SK-MEL-5 (cell line): ENCODE data around the gene CNTNAP5. TPM values are rescaled to one million over a fixed set of nuclear protein-coding genes. Genes with fewer than 3 reads are reported as not detected.
A peak's percentile ranks its signal among the peaks of the same experiment; 100 is the strongest.

Experiments
- DNase-seq: peaks from one replicate; pipeline ENCODE4 v3.0.0-alpha.2; 2016; ENCODE audit warnings: low read depth, low spot score
- in situ Hi-C: cut with HindIII; loops from 2 replicates; pipeline ENCODE4 v1.10.0; 2016; ENCODE audit warnings: low sequenced_read_pairs, high pct_unique_total_duplicates, low pct_unique_long_range_greater_than_20kb
- polyA plus RNA-seq, 2 experiments: library from polyadenylated mRNA; depleted of rRNA; stranded (reverse); fragments of >200 nt; gene quantifications; 2 replicates each; pipeline ENCODE4 v1.2.3, GENCODE V29; 2015
- total RNA-seq: library from RNA; depleted of rRNA; stranded (reverse); fragments of >200 nt; shearing (Covaris generic); gene quantifications from 2 replicates; pipeline ENCODE4 v1.2.3, GENCODE V29; 2014; rRNA removed

The CNTNAP5 gene
- total RNA-seq = not detected in 2 replicates
- 0.04 TPM in 1 of 2 replicates, not detected in the other for polyA plus RNA-seq (2015; cell fraction: cytosol; rRNA removed)
- polyA plus RNA-seq (2015; cell fraction: nucleus; rRNA removed) = 0.05 TPM in 1 of 2 replicates, not detected in the other

DNA sequence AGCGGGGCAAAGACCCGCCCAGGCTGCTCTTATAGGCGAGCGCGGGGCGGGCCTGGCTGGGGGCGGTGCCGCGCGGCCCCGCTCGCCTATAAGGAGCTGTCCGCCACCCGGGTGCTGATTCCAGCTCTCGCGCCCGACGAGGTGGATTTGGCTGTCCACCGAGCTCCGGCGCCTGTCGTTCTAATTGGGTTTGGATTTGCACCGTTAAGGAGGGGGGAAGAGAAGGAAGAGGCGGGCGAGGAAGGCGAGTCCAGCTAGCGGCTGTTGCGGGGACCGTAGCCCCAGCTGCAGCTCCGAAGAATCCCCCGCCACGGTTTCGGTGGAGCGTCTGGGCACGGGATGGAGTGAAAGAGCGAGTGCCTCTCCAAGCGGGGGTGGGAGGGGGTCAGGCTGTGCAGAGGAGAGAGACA, at the start of gene CNTNAP5:
Gene CNTNAP5 (plus strand): TSS at position 117 of the 410 bp plus-strand sequence. CDS start 364 bp downstream, outside the sequence.
- DNase-seq = peak; percentile 5
- in situ Hi-C loops = no loop called here

DNA sequence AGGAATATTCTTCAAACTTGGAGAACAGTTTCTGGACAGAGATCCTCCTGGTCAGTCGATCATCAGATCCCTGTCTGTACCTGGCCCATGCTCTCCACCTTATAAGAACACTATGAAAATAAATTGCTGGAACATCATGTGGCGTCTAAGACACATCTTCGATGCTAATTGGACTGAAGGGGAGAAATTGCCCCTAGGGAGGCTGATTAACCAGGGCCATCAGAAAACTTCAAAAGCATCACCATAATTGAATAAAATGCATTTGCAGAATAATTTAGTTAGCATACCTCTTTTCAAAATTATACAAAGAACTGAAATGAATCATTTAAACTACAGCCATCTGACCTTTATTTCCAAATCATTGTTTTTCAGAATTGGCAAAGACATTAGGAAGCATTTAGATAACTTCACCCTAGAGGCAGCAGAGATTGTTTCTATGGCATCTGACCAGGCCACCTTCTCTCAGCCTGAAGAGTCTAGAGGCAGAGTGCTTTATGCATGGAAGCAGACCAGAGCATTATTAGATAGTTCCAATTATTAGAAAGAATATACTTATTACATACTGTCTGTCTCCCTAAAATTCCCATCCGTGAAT, 48.9 kb upstream of the CNTNAP5 start:
- in situ Hi-C loops = no loop called here
- no peak for DNase-seq

DNA sequence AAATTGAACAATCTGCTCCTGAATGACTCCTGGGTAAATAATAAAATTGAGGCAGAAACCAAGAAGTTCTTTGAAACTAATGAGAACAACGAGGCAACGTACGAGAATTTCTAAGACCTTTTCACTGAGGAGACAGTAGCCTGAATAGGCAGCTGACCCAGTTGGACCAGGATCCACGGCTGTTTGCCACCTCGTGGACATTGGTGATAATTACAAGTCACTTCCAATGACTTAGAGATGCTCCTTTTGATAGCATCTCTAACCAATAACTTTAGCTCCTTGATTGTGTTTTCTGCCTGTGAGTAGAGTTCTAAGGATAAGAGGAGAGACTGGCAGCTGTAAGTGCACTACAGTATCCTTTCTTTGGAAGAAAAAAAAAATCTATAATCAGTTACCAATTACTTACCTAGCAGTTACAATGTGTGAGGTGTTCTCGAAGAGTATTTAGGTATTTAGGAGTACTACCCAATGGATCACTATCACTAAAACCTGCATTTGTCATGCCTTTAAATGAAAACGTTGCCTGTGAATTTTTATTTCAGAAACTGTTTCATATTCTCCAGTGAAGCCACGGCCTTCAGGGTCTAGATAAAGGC, 31.3 kb upstream of the CNTNAP5 start:
- peak; percentile 65 for DNase-seq
- in situ Hi-C loops = no loop called here

DNA sequence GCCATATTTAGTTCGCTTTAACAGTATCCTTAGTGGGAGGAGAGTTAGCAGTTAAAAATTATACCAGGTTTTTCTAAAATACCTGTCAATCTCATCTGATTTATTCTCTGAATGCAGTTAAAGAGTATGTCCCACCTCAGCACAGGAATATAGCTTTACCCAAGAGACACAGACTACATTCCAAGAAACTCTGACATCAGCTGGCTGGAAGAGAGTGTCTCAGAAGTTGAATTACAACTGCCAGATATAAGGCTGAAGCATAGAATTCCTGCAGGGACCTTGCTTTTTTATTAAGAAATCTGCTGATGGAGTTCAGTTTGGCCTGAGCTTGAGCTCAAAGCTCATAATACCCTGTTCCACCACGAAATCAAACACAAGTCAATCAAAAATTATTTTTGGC, 25.4 kb upstream of the CNTNAP5 start:
- no peak for DNase-seq
- in situ Hi-C loops = no loop called here

DNA sequence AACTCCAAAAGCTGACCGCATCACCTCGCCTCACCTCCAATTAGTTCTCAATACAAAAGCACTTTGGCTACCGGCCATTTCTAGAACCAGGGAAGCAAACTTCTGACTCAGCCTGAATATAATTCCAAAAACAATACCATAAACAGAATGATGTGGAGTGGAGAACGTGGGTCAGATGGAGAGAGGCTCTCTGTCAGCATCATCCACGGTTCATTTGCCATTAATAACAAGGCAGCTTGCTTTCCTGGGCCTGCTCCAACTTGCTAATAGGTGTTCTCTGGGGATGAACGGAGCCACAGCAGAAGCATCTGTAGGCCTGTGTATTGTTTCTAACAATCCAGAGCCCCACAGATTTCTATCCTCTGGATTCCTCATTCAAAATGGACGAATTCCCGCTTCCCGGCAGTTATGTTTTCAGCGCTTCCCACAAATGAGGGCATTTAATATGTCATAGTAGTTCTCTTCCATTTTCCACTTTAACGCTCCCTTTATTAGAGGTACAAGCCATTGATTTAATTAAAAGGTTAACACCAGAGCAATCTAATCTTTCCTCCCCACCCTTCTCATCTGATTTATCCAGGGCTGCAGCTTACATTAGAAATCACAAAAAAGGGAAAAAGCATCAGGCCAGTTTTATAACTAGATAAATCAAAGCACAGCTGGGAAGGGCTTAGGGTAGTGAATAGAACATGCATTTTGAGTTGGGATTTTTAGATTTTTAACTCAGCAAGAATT, 23.2 kb upstream of the CNTNAP5 start:
- no peak for DNase-seq
- in situ Hi-C loops = no loop called here

DNA sequence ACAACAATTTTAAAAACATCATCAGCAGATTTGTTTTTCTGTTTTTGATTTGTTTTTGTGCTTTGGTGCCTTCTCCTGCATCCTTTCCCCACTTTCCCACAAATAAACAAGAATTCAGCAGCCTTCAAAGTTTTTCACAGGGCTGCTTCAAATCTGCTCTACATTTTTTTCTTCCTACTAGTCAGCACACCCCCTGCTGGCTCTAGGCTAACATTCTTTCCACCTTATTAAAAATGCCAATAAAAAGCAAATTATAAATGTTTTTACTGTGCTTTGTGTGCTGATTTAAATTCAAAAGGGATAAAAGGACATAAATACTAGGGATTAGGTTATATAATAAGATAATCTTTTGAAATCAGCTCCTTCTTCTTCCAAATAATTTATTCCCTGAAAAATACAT, 6.2 kb upstream of the CNTNAP5 start:
- in situ Hi-C loops = no loop called here

DNA sequence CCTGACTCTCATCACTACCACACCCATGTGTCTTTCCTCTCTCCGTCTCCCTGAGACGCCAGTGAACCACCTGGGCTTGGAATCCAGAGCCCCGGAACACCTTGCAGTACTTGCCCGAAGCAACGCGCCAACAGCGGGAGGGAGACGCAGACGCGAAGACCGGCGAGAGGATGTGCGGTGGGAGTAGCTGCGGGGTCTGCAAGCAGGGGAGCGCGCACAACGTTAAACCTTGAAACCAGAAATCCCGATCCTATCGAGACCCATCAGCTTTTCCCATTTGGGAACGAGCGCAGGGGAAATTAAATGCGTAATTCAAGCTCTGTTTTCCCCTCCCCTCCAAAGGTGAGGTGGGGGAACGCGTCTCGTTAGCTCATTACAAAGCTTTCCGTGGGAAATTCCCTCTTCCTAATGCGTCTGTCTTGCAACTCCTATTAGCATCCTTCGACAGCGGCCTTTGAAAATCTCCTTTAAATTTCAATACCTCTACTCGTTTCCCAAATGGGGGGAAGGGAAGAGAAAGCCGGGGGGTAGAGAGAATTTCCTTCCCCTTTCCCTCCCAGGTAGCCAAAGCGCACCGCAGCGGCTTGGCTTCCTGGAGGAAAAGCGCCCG, 421 bp upstream of the CNTNAP5 start:
- DNase-seq = no peak
- in situ Hi-C loops = no loop called here

More for the DNA sequence above, 6.2 kb upstream of the CNTNAP5 start:
- no peak for DNase-seq

DNA sequence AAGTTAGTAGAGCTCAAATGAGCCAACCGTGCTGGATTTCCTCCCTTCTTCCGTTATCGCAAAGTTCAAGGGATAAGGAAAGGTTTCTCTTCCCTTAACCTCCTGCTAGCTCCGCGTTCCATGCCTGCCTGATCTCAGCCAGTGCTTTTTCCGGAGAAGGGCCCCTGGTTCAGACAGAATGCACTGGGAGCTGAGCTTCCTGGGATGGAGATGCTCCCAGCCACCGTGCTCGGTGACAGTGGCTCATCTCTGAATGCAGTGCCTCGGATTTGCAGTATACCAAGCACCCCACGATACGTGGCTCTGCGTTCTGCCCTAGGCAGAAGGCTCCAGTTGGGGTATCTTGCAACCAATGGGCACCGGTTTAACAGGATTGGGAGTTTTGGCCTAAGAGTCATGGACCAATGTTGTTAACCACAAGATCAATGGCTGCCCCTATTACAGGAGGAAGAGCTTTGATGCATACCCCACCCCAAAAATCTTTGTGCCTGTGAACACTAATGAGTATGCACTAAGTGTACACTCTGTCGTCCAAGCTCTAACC, 876 bp downstream of the CNTNAP5 start:
- in situ Hi-C loops = no loop called here
- no peak for DNase-seq

DNA sequence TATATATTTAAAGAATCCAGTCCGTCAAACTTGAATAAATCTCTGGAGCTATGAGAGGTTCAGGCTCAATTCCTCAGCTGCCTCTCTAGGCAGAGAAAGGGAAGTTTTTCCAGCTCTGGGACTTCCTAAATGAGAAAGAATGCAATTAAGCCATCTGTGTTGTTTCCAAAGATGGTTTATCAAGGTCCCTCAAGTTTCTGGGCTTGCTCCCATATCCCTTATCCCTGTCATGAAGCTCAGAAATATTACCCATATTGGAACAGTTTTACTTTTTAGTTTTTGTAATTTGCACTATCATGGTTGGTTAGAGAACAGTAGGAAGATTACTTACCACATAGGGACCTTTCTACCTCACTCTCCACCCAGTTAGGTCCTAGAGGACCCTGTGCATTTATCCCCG, 1.4 kb downstream of the CNTNAP5 start:
- no peak for DNase-seq
- in situ Hi-C loops = no loop called here

DNA sequence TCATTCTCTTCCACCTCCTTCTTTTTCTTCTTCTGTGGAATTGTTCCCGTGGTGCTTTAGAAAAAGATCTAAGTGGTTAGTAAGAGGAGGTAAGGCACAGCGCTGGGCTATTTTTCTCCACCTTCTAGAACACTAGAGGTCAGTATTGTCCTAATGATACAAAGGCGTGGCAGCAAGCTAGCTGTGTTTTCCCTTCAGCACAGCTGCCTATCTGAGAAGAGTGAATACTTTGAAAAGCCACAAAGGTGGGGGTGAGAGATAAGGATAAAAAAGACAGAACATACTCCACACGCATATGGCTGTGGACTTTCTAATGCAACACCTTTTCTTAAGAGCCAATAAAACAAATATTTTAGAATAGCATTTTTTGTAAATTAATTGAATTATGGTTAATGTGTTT, 2.1 kb downstream of the CNTNAP5 start:
- peak; percentile 72 for DNase-seq
- in situ Hi-C loops = no loop called here

DNA sequence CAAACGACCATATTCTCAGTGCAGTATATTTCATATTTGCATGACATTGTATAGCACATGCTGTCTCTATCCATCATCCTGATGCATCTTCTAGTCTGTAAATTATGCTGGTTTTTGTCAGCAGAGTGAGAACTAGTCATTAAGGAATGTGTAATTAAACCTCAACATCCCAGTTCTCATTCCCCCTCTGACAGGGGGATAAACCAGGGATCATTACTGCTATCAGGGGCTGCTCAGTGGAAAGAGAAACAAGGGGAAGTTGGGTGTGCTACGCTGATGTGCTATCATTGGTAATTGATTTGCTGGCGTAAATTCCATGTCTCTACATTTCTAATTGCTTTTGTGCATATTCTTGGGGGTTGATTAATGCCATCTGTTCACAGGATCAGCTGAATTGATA, 7.7 kb downstream of the CNTNAP5 start:
- in situ Hi-C loops = no loop called here
- DNase-seq = no peak

DNA sequence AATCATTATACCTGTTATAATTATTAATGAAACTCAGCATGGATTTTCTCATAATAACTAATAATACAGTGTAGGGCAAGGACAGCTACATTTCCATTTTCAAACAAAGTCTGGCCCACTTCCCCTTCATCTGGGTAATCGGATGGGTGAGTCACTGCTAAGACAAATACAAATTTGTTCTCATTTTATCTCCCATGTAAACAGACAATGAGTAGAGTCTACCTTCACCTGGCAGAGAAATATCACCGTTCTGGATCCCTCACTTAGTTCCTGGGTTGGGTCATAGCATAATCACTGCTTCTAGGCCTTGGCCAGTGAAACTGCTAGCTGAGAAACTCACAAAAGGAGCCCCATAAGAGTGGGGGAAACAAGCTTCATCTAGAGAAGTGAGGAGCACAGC, 9.2 kb downstream of the CNTNAP5 start:
- in situ Hi-C loops = no loop called here
- DNase-seq = no peak

DNA sequence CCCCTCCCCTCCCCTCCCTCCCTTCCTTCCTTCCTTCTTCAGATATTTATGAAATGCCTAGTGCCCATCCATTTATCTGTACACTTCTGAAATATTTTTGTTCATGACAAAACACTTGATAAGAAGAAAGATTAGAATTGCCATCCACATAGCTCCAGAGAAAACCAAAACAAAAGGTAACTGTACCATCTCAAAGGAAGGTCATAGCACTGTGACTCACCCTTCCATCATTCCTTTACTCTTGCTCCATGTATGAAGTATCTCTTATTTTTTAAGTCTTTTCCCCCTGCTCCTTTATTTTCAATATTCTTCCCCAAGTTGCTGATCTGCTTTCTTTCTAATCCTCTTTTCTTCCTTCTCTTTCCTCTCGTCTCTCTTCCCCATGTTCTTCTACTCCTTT, 9.9 kb downstream of the CNTNAP5 start:
- no peak for DNase-seq
- in situ Hi-C loops = no loop called here

DNA sequence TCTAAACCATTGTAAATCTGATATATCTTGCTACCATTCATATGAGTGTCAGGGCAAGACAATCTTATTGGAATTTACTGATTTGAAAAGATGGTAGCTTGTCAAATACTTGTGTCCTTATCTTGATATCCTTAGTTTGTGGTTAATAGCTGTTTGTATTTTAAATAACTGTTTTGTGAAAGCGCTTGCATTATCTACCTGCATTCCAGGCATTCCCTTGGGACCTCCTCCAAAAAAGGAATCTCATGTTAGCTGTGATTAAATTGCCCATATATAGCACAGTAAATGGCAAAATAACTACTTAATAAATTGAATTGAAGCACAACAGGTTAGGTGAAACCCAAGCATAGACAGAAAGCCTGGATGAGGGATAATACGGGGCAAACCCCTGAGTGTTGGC, 13.9 kb downstream of the CNTNAP5 start:
- in situ Hi-C loops = no loop called here
- no peak for DNase-seq

DNA sequence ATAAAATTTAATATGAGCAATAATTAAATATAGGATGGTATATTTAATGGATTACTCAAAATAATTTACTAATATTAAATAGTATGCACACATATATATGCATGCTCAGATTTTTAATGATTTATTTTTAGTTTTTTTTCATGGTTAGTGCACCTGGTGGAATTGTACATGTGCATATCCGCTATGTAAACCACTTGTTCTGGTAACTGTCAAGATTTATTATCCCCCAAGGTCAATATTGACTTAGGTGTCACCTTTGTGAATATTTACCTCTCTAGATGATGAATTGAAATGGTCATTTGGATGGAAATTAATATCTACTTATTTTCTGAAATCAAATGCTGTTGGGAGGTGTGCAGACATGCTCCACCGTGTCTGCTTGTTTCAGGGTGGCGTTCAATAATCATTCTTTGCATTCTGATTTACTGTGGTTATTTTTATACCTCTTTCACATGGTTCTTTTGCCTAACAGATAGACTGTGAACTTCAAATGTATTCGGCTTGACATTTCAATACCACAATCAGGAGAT, 14.7 kb downstream of the CNTNAP5 start:
- in situ Hi-C loops = no loop called here
- no peak for DNase-seq

DNA sequence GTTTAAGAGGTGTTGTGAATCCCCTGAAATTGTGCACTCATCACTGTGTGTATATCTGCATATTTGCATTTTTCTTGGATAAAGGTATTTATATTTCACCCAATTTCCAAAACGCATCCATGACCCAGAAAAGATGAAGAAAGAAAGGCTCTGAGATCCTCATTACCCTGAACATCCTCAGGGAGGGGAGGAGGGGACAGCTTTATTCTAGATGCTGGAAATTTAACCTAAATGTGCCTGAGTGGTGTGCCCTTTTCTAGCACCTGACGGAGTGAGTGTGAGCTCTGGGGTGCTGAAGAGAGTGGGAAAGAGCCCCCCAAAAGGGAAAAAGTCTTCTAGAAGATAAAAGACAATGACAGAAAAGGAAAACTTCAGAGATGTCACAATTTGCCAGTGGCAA, 20.8 kb downstream of the CNTNAP5 start:
- in situ Hi-C loops = no loop called here
- DNase-seq = no peak

DNA sequence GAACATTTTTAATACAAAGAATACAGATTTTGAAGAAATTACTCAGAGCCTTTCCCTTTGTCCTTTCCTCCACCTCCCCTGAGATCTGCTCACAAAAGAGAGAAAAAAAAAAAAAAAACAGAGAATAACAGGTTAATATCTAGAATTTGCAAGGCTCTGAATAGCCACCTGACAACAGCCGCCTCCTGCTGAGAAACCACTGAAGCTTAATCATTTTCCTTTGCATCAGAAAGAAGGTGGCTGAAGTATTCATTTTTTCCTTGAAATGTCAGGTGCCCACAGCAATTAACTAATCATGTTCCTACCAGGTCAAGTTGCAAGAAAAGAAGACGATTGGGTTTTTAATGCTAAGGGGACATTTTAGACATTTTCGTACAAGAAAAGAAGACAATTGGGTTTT, 21.2 kb downstream of the CNTNAP5 start:
- in situ Hi-C loops = no loop called here
- no peak for DNase-seq

DNA sequence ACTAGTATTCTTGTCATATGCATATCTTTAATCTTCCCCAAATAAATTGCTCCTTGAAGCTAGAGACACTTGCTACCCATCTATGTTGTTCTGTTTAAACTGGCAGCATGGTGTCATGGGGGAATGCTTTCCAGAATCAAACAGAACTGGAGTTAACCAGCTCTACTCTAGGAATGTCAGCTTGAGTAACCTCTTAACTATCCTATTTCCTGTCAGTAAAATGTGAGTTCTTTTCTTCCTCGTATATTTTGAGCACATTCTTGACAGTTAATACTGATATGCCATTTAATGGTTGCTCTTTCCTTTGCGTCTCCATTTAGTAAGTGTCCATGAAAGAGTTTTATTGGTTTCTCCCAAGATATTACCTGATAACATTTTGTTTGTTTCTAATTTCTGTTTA, 23.0 kb downstream of the CNTNAP5 start:
- in situ Hi-C loops = no loop called here
- DNase-seq = no peak
